Stimulated activated CD8-positive, alpha-beta memory T cell treated with anti-CD3 and anti-CD28 coated beads, Interleukin-2, amount 100 ng/mL, for 48 hours (primary cell): Measurements from ENCODE around the gene RHOD.

ENCODE experiments used
- DNase-seq, 2 donors: peaks; one replicate each; pipeline ENCODE4 v3.0.0-alpha.2; 2020; ENCODE audit warnings: low read depth in 2 of 2

The RHOD gene

DNA sequence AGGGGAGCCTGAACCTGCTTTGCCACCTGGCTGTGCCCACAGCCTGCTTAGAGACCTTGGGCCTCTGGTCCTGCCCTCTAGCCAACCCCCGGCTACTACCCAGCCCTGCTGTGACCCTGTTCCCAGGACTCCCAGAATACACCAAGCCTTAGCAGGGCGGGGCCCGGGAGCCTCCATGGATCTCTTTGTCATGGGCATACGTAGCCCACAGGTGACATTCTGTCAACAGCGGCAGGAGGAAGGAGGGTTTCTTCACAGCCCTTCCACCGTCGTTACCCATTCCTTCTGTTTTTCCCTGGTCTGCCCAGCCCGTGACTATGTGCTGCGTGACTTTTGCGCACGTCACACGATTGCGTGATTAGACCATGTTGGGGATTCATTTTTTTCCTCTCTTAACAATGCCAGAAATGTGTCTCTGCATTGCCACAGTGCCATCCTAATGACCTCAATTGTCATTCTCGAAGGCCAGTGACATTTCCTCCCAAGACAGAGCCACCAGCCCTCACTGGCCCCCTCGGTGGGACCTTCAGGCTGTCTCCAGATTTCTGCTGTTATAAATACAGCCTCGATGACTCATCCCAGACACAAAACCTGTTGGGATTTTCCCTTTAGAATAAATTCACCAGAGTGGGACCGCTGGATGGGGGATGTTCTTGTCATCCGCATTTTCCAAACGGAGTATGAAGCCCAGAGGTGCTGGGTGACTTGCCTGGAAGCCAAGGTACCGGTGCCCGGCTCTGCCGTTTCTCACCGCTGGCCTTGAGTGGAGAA lies 24.7 kb upstream of the RHOD start:
- DNase-seq = no peak

DNA sequence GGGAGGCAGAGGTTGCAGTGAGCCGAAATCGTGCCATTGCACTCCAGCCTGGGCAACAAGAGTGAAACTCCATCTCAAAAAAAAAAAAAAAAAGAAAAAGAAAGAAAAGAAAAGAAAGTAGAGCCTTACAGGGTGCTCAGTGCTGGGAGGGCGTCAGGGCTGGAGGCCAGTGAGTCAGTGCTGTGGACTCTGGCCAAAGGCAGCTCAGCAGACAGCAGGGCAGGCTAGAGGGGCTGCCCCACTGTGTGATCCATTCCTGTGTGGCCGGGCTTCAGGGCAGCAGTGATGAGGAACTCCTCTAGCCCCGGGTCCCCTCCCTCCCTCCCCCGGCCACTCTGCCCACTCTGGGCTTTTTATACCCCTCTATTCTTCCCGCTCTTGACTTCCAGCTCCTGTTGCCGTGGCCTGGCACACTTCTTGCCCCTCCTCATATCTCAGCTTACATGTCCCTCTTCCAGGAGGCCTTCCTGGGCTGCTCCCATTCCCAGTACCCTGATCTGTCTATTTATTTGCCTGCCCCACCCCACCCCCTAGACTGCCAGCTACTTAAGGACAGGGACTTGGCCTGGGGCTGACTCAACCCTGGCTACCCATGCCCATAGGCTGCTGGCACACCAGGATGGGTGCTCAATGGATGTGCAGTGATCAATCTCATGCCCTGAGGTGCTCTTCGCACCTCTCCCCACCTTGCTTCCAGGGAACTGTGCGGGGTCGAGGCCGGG lies 23.7 kb upstream of the RHOD start:
- no peak for DNase-seq

DNA sequence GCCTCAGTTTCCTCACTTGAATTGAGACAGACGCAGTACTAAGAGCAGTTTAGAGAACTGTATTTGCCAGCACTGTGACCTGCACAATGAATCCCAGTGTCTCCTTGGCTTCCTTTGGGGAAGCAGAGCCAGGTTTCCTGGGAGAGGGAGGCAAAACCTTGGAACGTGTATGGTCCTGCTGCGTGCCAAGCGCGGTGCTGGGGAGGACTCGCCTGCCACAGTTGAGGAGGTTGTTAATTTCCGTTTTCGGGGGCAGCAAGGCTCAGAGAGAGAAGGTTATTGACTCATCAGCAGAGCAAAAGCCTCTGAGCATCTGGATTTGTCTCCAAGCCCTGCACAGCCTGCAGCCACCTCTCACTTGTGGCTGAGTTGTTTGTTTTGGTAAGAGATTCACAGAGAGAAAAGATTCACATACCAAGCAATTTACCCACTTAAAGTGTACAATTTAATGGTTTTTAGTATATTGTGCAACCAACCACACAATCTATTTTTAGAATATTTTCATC lies 22.9 kb upstream of the RHOD start:
- DNase-seq = no peak

DNA sequence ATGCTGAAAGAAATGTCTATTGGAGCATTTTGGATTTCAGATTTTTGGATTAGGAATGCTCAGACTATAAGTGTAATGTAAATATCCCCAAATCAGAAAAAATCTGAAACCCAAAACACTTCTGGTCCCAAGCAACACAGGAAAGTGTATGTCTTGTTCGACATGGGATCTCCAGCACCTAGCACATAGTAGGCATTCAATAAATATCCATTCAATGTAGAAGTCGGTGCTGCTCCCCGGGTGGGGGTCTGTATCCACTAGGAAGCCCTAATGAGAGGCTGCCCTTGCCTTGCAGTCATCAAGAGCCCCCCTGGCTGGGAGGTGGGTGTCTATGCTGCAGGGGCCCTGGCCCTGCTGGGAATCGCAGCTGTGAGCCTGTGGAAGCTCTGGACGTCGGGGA lies 22.3 kb upstream of the RHOD start:
- DNase-seq = no peak

DNA sequence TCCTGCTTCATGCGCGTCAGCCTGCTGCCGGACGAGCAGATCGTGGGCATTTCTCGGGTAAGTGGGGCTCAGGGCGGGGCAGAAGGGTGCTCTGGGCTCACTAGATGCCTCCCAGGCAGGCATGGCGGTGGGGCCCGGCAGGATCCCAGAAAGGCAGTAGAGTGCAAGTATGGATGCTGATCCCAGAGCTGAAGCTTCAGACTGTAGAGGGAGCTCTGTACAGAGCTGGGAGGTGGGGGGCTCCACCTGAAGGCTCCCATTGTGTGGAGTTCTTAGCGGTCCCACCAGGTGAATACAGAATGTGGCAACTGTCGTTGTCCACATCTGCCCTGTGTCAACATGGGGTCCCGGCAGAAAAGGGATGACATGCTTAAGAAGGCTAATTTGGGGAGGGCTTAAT lies 16.5 kb upstream of the RHOD start:
- no peak for DNase-seq

DNA sequence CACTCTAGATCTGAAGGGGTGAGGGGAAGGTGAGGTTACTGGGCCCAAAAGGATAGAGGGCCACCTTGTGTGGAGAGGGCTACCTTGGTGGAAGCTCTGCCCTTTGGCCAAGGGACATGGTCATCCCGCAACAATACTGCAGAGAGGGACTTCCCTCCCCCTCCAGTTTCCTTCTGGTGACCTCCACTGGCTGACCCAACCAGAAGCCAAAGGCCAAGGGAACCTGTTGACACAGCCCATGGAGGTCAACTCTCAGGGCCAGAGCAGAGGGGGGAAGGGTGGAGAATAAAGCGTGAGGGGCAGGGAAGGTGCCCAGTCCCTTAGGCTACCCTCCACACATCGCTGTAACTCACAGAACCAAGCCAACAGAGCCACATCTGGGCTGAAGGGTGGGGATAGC lies 15.0 kb upstream of the RHOD start:
- DNase-seq = no peak

DNA sequence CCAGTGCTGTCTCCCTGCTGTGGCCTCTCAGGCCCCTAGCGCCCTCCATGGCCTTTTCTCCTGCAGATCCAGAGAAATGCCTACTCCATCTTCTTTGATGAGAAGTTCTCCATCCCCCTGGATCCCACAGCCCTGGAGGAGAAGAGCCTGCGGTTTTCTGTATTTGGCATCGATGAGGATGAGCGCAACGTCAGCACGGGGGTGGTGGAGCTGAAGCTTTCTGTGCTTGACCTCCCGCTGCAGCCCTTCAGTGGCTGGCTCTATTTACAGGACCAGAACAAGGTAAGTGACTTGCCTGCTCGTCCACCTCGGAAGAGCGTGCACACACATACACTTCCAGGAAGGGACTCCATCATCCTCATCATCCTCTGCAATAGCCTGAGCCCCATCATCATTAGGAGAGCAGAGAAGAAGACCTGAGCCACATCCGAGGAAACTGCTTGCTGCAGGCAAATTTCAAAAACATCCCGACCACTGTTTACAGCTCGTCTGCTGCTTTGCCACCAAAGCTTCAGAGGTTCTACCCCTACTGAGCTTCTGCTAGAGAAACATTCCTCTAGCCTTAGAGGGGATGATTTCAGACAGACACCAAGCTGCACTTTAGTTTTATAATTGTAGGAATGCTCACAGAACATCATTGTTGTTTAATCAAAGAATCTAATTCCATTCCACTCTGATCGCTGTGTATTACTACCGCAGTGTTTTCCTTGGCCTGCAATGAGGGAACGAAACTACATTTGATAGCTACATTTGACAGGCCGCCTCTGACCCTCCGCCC lies 12.9 kb upstream of the RHOD start:
- no peak for DNase-seq

DNA sequence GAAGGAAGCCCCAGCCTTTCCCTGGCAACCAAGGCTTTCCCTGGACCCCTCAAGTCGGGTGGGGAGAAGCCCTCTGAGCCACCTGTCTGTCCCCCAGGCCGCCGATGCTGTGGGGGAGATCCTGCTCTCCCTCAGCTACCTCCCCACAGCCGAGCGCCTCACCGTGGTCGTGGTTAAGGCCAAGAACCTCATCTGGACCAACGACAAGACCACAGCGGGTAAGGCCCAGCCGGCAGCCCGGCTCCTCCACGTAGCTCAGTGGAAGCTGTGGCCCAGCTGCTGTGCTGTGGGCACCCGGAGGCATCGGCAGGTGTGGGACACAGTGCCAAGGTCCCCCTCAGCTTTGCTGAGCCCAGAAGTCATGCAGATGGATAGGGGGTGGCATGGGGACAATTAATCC lies 12.2 kb upstream of the RHOD start:
- no peak for DNase-seq

DNA sequence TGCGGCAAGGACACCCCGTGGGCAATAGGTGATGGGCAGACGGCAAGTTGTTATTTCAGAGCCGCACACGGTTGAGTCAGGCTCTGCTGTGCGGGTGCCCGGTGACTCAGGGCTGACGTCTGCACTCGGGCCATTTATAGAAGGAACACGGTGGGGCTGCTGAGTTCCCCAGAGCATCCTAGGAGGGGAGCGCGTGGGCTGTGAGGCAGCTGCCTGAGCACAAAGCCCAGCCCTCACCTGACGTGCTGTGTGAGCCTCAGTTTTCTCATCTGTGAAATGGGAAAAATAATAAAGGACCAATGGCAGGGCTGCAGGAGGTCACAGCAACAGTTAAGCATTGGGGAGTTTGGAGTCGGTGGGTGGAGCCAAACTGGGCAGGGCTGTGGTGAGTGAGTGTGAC lies 11.3 kb upstream of the RHOD start:
- DNase-seq = no peak

DNA sequence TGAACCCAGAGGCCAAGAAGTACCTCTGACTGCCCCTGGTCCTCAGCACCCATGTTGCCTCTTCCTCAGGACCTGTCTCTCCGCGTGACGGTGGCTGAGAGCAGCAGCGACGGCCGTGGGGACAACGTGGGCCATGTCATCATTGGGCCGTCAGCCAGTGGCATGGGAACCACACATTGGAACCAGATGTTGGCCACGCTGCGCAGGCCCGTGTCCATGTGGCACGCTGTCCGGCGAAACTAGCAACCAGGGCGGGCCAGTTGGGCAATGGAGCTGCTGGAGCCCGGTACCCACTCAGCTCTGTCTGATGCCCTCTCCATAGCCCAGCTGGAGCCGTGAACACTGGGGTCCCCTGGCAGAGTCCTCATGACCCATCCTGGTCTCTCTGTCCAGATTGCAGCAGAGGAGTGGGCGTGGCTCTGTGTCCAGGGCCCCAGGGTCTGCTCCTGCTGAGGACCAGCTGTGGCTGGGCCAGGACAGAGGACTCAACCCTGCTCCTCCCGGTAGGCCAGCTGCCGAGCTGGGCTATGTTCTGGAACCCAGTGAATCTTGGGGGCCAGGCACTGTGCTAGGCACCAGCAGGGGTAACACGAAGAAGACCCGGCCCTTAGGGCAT lies 8.0 kb upstream of the RHOD start:
- no peak for DNase-seq

DNA sequence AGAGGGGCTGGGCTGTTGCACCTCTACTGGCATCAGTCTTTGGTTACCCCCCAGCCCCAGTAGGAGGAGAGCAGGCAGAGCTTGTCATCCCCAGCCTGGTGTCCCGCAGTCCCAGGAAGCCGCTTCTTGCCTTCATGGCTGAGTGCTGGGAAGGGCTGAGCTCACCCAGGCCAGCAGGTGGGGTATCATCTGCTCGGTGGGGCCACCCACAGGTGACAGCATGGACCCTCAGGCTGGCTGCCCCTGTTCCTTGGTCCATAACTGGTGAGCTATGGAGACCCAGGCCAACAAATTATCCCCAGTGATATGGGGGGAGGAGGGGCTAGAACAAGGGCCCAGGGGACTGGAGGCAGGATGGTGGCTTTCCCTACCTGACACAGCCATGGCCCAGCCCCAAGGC lies 6.5 kb upstream of the RHOD start:
- DNase-seq = no peak

DNA sequence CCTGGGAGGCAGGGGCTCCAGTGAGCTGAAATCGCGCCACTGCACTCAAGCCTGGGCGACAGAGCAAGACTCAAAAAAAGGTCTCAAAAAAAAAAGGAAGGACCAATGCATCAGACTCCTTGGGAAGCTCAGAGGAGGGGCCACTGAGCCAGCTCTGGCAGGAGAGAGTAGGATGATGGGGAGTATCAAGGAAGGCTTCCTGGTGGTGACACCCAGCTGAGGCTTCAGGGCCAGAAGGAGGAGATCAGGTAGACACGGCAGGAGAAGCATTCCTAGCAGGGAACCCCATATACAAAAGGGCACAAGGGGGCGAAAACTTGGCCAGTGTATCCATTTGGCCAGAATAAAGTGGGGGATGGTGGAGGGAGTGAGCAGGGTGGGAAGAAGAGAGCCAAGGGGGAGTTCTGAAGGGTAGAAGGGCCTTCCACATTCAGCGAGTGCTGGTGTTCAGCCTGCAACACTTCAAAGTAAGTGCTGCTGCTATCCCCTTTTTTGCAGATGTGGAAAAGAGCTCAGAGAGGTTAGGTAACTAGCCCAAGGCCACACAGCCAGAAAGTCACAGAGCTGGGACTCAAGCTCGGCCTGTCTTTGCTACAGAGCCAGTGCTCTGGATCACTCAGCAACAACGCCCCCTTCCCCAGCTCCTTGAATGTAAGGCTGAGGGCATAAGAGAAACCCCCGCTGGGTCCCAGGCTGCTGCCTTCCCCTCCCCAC lies 5.3 kb upstream of the RHOD start:
- no peak for DNase-seq

DNA sequence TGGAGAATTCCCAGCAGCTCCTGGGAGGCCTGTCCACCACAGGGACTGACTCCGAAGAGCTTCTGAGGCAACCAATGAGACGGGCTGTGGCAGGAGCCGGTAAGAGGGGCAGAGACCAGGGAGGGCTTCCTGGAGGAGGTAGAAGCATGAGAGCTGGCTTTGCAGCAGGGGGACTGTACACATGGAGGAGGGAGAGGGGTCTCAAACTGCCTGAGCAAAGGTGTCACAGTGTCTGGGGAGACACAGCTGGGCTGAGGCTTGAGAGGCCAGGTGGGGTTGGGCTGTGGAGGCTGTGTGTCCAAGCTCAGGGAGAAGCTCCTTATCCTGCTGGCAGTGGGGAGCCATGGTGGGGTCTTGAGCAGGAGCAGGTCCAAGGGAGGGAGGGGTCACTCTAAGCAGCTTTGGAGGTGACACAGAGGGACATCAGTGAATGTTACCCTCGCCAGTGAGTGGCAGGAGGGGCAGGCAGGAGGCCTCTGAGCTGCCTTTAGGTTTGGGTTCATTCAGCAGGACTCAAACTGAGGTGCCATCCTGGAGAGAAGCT lies 4.6 kb upstream of the RHOD start:
- no peak for DNase-seq

DNA sequence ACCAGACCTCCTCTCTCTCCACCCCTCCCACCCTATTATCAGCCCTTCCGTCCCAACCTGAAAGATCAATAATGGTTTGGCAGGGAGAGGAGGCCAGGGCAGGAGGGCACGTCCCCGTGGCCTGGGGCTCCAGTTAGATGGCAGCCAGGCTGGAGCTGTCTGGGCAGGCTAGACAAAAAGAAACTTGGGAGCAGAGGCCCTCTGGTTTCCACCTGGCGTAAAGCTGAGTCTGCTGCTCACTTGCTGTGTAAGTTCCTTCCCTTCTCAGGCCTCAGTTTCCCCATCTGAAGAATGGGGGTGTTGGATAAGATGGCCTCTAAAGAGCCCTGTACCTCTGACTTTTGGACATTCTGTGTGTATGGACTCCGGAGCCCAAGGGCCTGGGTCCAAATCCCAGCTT lies 3.8 kb upstream of the RHOD start:
- DNase-seq = no peak

DNA sequence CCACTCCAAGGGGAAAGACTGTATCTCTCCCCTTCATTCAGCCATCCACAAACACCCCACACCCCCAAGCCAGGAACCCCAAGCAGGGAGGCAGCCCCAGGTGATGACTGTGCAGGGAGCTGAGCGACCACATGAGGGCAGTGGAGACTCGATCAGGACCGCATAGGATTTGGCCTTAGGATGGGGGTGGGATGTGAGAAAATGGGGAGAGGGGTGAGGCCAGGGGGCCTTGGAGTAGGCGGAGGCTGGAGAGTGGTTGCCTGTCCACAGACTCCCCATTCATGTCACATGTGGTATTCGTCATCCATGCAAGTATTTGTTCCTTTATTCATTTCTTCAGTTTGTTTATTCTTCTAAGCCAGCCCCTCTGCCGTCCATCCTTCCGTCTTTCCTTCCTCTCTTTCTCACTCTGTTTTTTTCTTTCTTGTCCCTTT lies 2.7 kb upstream of the RHOD start:
- peak in 1 of 2 donors; percentile 34 for DNase-seq

DNA sequence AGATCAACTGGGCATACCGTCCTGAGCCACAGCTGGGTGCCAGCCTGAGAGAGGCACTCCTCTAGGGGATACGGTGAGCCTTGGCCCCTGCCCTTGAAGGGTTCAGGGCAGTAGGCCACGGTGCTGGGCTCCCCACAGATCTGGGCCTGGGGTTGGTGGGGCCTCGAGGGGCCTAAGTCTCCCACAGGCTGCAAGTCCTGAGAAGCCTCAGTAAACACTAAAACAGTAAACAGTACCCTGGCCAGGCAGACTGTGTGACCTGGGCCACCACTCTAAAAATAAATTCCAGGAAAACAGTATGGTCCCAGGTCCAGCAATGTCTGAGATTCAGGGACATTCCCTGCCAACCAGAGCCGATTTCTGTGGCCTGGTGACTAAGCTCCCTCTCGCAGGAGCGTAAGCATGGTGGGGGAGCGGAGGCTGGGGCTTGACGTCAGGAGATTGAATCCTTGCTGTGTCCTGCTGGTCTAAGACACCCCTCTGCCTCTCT lies 2.3 kb upstream of the RHOD start:
- no peak for DNase-seq

DNA sequence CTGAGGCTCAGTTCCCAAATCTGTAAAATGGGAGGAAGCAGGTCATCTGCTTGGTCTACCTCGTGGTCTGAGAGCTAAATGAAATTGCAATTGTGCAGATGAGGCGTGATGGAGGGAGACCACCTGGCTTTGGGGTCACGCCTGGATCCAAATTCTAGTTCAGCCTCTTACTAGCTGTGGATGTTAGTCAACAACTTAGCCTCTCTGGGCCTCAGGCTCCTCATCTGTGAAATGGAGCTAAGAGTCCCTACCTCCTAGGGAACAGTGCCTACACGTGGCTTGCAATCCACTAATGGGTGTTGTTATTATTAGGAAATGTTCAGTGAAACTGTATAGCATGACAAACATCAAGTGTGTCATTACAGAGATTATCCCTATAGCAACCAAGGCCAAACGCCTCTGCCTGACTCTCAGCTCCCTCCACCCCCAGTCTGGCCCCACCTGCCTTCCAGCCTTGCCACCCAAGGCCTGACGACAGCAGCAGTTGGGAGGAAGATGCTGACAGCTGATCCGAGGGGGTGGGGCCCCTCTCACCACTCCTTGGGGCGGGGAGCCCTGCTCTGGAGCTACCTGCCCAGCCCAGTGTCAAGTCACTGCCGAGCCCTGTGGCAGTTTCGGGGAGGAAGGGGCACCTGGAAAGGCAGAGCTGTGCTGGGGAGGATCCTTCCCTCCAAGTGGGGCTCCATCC lies 1.7 kb upstream of the RHOD start:
- peak in 1 of 2 donors; percentile 38 for DNase-seq

DNA sequence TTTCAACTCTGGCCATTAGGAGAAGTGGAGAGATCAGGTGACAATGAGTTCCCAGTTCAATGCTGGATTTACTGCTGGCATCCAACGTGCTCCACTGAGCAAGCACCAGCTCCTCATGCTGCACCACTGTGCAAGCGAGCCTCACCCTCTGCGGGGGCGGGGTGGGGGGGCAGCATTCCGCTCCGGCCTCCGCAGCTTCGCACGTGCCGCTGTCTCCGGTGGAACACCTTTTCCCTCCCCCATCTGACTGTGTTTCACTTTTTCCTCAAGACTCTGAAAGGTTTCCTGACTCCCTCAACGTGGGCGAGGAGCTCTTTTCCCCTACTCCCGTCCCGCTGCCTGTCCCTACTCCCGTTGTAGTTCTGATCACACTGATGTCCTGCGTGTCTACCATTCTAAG lies 835 bp upstream of the RHOD start:
- DNase-seq = no peak

DNA sequence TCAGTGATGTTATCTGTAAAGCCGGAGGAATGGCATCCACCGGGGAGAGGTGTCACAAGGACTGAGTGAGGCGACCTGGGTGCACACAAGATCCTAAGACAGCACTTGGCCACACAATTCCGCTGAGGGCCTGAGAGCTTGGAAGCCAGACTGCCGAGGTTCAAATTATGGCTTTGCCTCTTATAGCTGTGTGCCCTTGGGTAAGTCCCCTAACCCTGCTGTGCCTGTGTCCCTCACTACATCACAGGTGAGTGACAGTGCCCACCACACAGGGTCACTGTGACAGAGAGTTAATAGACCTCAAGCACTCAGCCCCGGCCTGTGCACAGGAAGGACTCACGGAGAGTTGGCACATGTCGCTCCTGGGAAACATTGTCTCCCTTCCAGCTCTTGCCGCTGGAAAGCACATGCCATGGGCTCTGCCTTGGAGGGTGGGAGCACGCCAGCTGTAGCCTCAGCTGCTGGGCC lies 592 bp downstream of the RHOD start:
- no peak for DNase-seq

DNA sequence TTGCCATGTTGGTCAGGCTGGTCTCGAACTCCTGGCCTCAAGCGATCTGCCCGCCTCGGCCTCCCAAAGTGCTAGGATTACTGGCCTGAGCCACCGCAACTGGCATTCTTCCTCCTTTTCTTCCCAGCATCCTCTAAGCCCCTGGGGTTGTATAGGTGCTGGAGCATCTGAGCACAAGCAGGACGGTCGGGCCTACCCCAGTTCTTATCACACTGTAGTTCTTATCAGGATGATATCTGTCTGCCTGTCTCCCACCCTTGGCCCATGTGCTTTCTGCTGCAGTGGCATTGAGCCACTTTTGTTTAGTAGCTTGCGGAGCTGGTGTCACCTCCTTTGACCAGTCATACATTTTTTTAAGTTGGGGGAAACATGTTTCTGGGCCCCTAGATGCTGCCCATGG lies 1.9 kb downstream of the RHOD start:
- no peak for DNase-seq
